Measurements from ENCODE around the gene CACNA1D.

Gene CACNA1D

DNA sequence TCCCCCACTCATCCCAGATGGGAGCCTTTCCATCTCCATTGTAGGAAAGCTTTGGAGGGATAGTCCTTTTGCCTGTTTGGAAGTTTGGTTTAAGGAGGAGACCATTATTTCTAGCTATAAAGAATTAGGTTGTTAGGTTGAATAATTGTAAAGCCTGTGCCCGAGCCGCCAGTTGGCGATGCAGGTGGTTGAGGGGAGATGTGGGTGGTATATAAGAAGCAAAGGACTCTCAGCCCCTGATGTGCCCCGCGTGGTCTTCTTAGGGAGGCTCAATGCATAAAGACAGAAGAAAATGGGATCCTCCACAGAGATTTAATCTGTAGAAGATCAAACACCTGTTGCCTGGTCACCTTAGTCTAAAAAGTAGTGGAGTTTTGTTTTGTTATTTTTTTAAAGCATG lies 296.1 kb downstream of the CACNA1D start:
- TF ChIP-seq, protein P1, sequence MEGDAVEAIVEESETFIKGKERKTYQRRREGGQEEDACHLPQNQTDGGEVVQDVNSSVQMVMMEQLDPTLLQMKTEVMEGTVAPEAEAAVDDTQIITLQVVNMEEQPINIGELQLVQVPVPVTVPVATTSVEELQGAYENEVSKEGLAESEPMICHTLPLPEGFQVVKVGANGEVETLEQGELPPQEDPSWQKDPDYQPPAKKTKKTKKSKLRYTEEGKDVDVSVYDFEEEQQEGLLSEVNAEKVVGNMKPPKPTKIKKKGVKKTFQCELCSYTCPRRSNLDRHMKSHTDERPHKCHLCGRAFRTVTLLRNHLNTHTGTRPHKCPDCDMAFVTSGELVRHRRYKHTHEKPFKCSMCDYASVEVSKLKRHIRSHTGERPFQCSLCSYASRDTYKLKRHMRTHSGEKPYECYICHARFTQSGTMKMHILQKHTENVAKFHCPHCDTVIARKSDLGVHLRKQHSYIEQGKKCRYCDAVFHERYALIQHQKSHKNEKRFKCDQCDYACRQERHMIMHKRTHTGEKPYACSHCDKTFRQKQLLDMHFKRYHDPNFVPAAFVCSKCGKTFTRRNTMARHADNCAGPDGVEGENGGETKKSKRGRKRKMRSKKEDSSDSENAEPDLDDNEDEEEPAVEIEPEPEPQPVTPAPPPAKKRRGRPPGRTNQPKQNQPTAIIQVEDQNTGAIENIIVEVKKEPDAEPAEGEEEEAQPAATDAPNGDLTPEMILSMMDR (IDR thresholded peaks at IDR 0.05), result no peak
- no peak for TF ChIP-seq ZFX (IDR thresholded peaks at IDR 0.05; ENCODE audit: borderline replicate concordance)
- H3K27ac ChIP-seq, result no peak overlapping the region

DNA sequence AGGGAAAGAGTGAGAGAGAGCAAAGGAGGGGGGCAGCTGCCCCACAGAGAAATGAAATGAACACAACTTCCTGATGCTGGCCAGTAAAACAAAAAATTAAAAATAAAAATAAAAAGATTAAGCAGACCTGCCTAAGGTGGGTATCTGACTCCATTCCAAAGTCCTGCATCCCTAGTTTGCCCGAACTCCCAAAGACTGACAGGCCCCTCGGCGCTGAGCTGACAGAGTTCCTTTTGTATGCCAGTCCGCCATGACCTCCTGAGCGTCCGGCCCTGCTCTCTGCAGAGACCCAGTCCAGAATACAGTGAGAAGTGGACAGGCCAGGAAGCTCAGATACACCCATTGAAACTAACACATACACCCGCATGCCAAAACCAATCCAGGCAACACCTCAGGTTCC lies 296.9 kb downstream of the CACNA1D start:
- H3K27ac ChIP-seq, result no peak overlapping the region
- TF ChIP-seq, protein P1 (IDR thresholded peaks at IDR 0.05), result no peak
- TF ChIP-seq ZFX (IDR thresholded peaks at IDR 0.05; ENCODE audit: borderline replicate concordance), result no peak

DNA sequence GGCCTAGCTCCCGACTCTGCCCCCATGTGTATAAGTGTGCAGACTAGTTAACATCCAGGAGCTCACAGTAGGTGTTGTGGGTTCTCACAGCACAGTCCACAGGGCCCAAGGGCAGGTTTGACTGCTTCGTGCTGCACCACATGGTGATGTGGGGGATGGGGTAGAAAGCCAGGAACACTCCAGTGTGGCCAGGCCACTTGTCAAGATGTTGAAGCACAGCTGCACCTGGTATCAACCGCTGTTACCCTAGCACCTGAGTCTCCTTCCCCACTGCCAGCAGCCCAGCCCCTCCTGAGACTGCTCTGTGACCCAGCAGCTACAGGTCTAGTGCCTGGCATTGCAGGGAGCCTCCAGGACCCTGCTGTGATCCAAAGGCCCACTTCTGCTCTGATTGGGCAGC lies 298.5 kb downstream of the CACNA1D start:
- TF ChIP-seq, protein P1 (IDR thresholded peaks at IDR 0.05), result no peak
- TF ChIP-seq ZFX (IDR thresholded peaks at IDR 0.05; ENCODE audit: borderline replicate concordance), result no peak
- H3K27ac ChIP-seq, result no peak overlapping the region

DNA sequence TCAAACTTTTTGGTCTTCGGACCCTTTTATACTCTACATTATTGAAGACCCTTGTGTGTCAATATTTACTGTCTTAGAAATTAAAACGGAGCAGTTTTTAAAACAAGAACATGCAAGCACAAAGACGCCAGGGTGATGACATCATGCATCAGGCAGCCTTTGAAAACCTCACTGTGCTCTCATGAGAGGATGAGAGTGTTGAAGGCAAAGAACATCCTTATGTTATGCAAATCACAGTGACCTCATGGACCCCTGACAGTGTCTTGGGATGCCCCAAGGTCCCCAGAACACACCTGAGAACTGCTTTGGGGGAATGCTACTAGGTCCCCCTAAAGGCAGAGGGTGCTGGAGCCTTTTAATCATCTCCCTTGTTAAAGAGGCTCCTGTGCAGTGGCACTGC lies 300.2 kb downstream of the CACNA1D start:
- TF ChIP-seq, protein P1 (IDR thresholded peaks at IDR 0.05), result no peak
- TF ChIP-seq ZFX (IDR thresholded peaks at IDR 0.05; ENCODE audit: borderline replicate concordance), result no peak
- no peak overlapping the region for H3K27ac ChIP-seq

DNA sequence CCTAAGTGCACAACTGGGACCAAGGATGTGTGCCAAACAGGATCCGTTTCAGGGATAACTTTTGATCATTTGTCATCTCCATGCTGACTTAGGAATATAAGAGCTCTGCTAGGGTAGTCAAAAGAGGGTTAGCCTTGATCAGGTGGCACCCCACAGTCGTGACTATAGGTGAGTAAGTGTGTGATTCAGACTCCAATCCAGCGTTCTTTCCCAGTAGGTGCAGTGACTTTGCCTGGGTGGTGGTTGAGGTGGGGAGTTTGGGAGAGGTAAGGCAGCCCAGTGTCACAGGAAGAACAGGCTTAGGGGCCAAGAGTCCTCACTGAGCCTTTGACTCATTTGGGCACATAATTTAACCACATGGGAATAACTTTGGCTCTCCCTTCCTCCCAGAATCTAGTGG lies 300.8 kb downstream of the CACNA1D start:
- H3K27ac ChIP-seq, result no peak overlapping the region
- no peak for TF ChIP-seq ZFX (IDR thresholded peaks at IDR 0.05; ENCODE audit: borderline replicate concordance)
- TF ChIP-seq, protein P1 (IDR thresholded peaks at IDR 0.05), result no peak

DNA sequence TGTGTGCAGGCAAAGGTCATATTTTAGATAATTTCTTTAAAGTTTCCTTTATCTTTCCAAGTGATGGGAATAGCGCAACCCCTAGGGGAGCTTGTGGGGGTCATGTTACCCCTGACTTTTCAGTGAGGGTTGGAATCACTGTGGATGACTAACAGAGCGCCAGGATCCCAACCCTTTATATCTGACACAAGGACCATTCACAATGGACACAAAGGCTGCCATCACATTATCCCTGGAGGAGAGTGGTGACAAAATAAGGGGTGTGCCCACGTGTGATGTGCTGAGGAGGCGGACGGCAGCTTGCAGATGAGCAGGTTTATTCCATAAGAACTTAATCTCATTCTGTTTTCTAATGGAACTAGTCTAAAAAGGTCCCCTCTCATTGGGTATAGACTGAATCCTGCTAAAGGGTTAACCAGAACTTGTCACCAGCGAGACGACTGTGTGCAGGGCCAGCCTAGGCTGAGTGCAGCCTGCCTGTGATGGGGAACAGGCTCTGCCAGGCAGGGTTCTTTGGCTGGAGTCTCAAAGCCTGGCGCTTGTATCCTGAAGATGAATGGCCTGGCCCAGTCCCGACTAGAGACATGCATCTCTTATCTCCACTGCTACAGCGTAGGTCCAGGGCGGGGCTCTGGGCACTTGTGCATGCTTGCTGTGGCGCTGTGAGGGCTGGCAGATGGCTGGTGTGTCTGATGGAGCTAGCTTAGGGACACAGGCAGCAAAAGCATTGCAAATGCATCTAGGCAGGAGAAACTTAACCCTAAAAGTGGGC lies 301.6 kb downstream of the CACNA1D start:
- no peak overlapping the region for H3K27ac ChIP-seq
- TF ChIP-seq ZFX (IDR thresholded peaks at IDR 0.05; ENCODE audit: borderline replicate concordance), result no peak
- TF ChIP-seq, protein P1 (IDR thresholded peaks at IDR 0.05), result no peak

DNA sequence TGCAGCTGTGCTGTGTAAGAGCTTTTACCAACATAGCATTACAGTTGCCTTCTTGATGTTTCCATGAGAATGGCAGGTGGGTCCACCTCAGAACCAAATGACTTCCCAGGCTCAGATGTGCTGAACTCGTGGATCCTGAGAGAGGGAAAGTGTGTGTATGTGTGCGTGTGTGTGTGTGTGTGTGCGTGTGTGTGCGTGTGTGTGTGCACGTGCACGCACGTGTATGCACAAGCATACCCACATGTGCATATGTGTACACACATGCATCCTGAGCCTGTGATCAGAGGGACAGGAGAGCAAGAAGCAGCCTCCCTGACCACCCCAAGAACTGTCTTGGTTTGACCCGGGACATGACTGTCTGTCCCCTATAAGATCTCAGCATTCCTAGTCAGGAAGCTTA lies 303.7 kb downstream of the CACNA1D start:
- no peak overlapping the region for H3K27ac ChIP-seq

More for the DNA sequence above, 303.7 kb downstream of the CACNA1D start:
- no peak for TF ChIP-seq ZFX (IDR thresholded peaks at IDR 0.05; ENCODE audit: borderline replicate concordance)
- TF ChIP-seq, protein P1 (IDR thresholded peaks at IDR 0.05), result no peak
